ENCODE measurements around the gene SNN. TPM values are rescaled to one million over a fixed set of nuclear protein-coding genes. Genes with fewer than 3 reads are reported as not detected.

SNN gene
- total RNA-seq, 1 donor from 2014 or later, result 23.1 TPM

DNA sequence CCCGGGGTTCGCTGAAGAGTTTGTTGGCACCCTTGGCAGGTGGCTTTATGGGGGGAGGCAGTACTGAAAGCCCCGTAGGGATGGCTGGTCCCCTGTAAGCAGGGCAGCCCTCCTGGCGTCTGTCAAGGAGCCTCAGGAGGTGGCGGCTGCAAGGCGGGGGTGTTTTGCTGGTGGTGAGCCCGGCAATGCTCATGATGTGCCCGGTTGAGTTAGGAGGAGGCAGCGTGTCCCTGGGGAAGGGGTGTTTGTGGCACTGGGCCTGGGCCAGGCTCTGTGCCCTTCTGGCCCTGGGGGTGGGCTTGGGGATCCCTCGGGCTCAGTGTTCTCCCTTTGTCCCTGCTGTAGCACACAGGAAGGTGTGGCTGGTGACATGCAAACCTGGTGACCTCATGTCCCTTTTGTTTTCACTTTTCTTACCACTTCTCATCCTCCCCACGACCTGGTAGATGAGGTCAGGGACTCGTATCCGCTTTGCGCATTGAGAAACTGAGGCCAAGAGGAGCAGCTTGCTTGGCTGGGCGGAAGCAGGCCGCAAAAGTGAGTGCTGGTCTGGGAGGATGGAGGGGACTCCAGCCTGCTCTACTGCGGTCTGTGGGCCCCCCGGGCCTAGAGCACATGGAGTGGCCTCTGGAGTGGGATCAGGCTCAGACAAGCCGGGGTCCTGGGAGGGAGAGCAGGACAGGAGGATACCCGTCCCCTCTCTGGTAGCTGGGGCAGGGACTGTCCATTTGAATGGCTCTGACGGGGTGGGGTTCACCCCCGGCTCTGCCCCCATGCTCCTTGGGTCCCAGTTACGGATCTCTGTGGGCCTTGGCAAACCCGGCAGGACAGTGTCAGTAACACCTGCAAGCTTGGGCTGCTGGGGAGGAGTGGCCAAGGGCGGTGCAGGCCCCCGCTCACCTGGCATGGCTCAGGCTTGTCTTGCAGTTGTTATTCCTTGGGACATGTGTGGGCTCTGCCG is 2.2 kb downstream of the SNN start:
- no peaks in the 10 kb centered on the region for H3K36me3 ChIP-seq
- intact Hi-C loops (cut with DNase I), result no loop called here
- H3K27me3 ChIP-seq, result no peaks in the 10 kb centered on the region
- TF ChIP-seq POLR2A (IDR thresholded peaks at IDR 0.05), result no peak
- TF ChIP-seq, protein P1, sequence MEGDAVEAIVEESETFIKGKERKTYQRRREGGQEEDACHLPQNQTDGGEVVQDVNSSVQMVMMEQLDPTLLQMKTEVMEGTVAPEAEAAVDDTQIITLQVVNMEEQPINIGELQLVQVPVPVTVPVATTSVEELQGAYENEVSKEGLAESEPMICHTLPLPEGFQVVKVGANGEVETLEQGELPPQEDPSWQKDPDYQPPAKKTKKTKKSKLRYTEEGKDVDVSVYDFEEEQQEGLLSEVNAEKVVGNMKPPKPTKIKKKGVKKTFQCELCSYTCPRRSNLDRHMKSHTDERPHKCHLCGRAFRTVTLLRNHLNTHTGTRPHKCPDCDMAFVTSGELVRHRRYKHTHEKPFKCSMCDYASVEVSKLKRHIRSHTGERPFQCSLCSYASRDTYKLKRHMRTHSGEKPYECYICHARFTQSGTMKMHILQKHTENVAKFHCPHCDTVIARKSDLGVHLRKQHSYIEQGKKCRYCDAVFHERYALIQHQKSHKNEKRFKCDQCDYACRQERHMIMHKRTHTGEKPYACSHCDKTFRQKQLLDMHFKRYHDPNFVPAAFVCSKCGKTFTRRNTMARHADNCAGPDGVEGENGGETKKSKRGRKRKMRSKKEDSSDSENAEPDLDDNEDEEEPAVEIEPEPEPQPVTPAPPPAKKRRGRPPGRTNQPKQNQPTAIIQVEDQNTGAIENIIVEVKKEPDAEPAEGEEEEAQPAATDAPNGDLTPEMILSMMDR (IDR thresholded peaks at IDR 0.05), result no peak
- no peak for TF ChIP-seq POLR2AphosphoS5 (IDR thresholded peaks at IDR 0.05; ENCODE audit: insufficient read depth in 1 of 2, low read depth in 1 of 2)
- H3K4me1 ChIP-seq, result peaks cover 76% of the 10 kb centered on the region
- H3K9me3 ChIP-seq, result no peaks in the 10 kb centered on the region
- peak overlapping the region; percentile 97 to 98 for H3K4me3 ChIP-seq
- DNase-seq (ENCODE audit: extremely low spot score in 2 of 2), result no peak
- H3K27ac ChIP-seq, result peak overlapping the region; percentile 90

DNA sequence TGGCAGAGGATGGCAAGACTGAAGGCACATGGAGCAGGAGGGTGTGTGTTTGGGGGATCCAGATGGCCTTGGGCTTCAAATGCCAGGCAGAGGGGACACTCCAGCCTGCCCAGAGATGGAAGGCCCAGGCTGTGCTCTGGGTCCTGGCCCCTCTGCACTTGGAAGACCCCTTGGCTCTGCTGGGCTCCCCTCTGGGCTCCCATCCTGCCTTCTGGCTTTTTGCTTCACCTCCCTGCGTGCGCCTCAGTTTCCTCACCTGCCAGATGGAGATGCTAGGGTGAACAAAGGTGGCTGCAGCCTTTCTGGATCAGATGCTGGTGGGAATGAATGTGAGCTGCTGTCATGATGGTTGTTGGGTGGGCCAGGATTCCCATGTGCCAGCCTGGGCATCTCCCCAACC is 3.0 kb downstream of the SNN start:
- DNase-seq (ENCODE audit: extremely low spot score in 2 of 2), result no peak
- TF ChIP-seq POLR2A (IDR thresholded peaks at IDR 0.05) (no peak), POLR2AphosphoS5 (IDR thresholded peaks at IDR 0.05; ENCODE audit: insufficient read depth in 1 of 2, low read depth in 1 of 2) (no peak)
- TF ChIP-seq, protein P1 (IDR thresholded peaks at IDR 0.05), result no peak
- intact Hi-C loops (cut with DNase I), result no loop called here
- Histone ChIP-seq H3K9me3 (no peaks in the 10 kb centered on the region), H3K4me1 (peaks cover 78% of the 10 kb centered on the region), H3K4me3 (no peak overlapping the region), H3K36me3 (peaks cover 0 to 5% of the 10 kb centered on the region in 2 donors), H3K27me3 (no peaks in the 10 kb centered on the region), H3K27ac (peak overlapping the region; percentile 90)

DNA sequence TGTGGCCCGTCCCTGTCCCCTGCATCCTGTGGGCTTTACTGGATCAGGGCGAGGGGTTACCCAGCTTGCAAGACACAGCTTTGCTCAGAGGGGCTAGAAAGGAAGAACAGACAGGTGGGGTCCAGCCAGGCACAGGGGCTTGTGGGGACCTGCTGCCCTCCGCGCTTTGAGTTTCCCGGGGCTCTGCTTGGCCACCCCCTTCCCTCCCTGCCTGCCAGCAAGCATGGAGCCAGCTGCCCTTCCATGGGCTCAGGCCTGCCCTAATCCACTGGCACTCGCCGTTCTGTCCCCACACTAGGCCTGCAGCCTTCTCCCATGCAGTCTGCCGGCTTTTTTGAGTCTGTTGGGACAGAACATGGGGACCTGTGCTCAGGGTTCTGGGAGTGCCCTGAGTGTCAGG is 3.4 kb downstream of the SNN start:
- H3K4me1 ChIP-seq, result peaks cover 80% of the 10 kb centered on the region
- no peak overlapping the region for H3K4me3 ChIP-seq
- no peak for DNase-seq (ENCODE audit: extremely low spot score in 2 of 2)
- peak overlapping the region; percentile 90 for H3K27ac ChIP-seq
- TF ChIP-seq, protein P1 (IDR thresholded peaks at IDR 0.05), result no peak
- TF ChIP-seq POLR2A (IDR thresholded peaks at IDR 0.05), result no peak
- no peak for TF ChIP-seq POLR2AphosphoS5 (IDR thresholded peaks at IDR 0.05; ENCODE audit: insufficient read depth in 1 of 2, low read depth in 1 of 2)
- no peaks in the 10 kb centered on the region for H3K27me3 ChIP-seq
- no peaks in the 10 kb centered on the region for H3K9me3 ChIP-seq
- intact Hi-C loops (cut with DNase I), result no loop called here
- peaks cover 0 to 9% of the 10 kb centered on the region in 2 donors for H3K36me3 ChIP-seq

DNA sequence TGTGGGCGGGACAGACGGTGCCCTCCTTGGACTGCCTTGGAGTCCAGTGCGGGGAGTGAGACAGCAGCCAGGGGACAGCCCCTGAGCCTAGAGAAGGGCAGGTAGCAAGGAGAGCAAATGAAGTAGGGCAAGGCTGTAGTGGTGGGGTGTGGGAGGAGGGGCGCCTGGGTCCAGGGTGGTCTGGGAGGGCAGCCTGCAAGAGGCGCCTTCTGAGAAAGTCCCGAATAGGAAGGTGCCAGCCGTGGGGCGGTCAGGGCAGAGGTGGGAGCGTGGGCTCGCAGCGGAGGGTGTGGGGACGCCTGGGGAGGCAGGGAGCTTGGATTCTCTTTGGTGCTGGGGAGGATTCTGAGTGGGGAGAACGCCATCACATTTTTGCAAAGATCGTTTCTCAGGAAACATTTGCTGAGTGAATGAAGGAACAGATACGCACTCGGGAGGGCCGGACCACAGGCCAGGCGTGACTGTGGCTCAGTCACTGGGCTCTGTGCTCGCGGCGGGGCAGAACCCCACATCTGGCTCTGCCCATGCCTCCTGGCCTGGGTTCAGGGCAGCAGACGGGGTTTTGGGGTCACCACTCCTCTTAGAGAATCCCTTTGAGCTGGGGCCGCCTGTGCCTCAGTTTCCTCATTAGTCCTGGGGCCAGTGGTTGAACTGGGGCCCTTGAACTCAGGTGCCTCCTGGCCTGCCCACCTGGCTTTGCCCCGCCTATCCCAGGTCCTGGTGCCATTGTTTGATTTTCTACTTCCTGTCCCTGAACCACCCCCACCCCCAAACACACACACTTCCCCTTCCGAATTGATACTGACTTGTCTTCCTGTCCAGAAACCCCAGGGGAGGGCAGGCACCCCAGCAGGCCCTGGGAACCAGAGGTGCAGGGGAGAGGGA is 4.2 kb downstream of the SNN start:
- Histone ChIP-seq H3K4me3 (no peak overlapping the region), H3K27ac (peak overlapping the region; percentile 15), H3K27me3 (no peaks in the 10 kb centered on the region), H3K4me1 (peaks cover 87% of the 10 kb centered on the region), H3K9me3 (no peaks in the 10 kb centered on the region), H3K36me3 (peaks cover 0 to 16% of the 10 kb centered on the region in 2 donors)
- TF ChIP-seq, protein P1 (IDR thresholded peaks at IDR 0.05), result no peak
- no peak for TF ChIP-seq POLR2AphosphoS5 (IDR thresholded peaks at IDR 0.05; ENCODE audit: insufficient read depth in 1 of 2, low read depth in 1 of 2)
- TF ChIP-seq POLR2A (IDR thresholded peaks at IDR 0.05), result no peak
- intact Hi-C loops (cut with DNase I), result no loop called here
- DNase-seq (ENCODE audit: extremely low spot score in 2 of 2), result no peak

All from vagina (tissue), 2 donors.